Suprapubic skin (tissue), 4 donors: ENCODE data around the gene DNM3. TPM values are rescaled to one million over a fixed set of nuclear protein-coding genes. Genes with fewer than 3 reads are reported as not detected.

Experiments used
- DNase-seq, 2 donors: peaks; one replicate each; pipeline ENCODE4 v3.0.0-alpha.2; 2019; ENCODE audit warnings: low spot score in 2 of 2
- H3K27ac ChIP-seq: fragments of 200-600 bp; sonication (generic); one replicate; pipeline ENCODE4 v1.5.1; 2019
- H3K27me3 ChIP-seq: fragments of 200-600 bp; sonication (generic); one replicate; pipeline ENCODE4 v1.5.1; 2019
- H3K36me3 ChIP-seq: fragments of 200-600 bp; sonication (generic); one replicate; pipeline ENCODE4 v1.5.1; 2019
- H3K4me1 ChIP-seq: fragments of 200-600 bp; sonication (generic); one replicate; pipeline ENCODE4 v1.5.1; 2019
- H3K4me3 ChIP-seq: fragments of 200-600 bp; sonication (generic); one replicate; pipeline ENCODE4 v1.5.1; 2019; ENCODE audit warnings: mild to moderate bottlenecking
- H3K9me3 ChIP-seq: fragments of 200-600 bp; sonication (generic); one replicate; pipeline ENCODE4 v1.5.1; 2019
- EP300 ChIP-seq: sonication (generic); formaldehyde crosslinking; IDR thresholded peaks from one replicate; pipeline ENCODE4 v1.6.1; 2017; ENCODE audit warnings: antibody characterized with exemption
- POLR2A ChIP-seq, 2 donors: fragments of 450-650 bp; IDR thresholded peaks; one replicate each; pipeline ENCODE4 v1.6.1; 2017; ENCODE audit warnings: antibody characterized with exemption in 2 of 2, mild to moderate bottlenecking in 2 of 2, moderate library complexity in 2 of 2
- POLR2AphosphoS5 ChIP-seq, 3 donors: sonication (generic); formaldehyde crosslinking; IDR thresholded peaks; one replicate each; pipeline ENCODE4 v1.6.1; 2017; ENCODE audit warnings: antibody characterized with exemption in 3 of 3
- WGBS: methylation state at CpG from one replicate; pipeline ENCODE4 v1.1.5; 2018; 5-methylcytosine and 5-hydroxymethylcytosine counted together
- total RNA-seq, 4 donors: library from RNA; depleted of rRNA; stranded (reverse); fragments of >200 nt; gene quantifications; one replicate each; pipeline ENCODE4 v1.1.0, GENCODE V29; 2016
- TF ChIP-seq, protein P1 (sequence below), 2 donors: fragments of 200-600 bp in 1 of 2; fragments of 450-650 bp in 1 of 2; sonication (generic) in 1 of 2; IDR thresholded peaks; one replicate each; pipeline ENCODE4 v1.5.1; 2016 to 2019; ENCODE audit warnings: antibody characterized with exemption in 2 of 2, mild to moderate bottlenecking in 1 of 2, moderate library complexity in 1 of 2

The DNM3 gene
- total RNA-seq, 4 donors from 2014 or later = 1.6 to 11.7 (median 3.7) TPM

DNA sequence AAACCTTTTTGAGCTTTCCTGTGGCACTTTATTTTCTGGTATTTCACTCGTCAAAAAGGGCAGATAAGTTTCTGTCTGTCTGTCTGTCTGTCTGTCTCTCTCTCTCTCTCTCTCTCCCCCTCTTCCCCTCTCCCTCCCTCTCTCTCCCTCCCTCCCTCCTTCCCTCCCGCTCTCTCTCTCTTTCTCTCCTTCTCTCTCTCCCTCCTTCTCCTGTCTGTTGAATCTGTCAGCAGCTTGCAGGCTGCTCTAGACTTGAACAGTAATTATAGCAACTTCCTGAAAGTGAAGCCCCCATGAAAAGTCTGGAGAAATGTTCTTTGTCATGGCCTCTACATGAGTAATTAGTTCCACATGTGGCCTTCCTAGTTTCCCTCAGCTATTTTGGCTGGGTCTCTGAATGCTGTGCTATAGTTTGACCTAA is 303.9 kb downstream of the DNM3 start:
- peak overlapping the region; percentile 51 for H3K4me3 ChIP-seq
- peak overlapping the region; percentile 83 for H3K27ac ChIP-seq
- no peaks in the 10 kb centered on the region for H3K9me3 ChIP-seq
- TF ChIP-seq POLR2A (IDR thresholded peaks at IDR 0.05) (no peak), EP300 (no peak), POLR2AphosphoS5 (IDR thresholded peaks at IDR 0.05) (no peak)
- TF ChIP-seq, protein P1, sequence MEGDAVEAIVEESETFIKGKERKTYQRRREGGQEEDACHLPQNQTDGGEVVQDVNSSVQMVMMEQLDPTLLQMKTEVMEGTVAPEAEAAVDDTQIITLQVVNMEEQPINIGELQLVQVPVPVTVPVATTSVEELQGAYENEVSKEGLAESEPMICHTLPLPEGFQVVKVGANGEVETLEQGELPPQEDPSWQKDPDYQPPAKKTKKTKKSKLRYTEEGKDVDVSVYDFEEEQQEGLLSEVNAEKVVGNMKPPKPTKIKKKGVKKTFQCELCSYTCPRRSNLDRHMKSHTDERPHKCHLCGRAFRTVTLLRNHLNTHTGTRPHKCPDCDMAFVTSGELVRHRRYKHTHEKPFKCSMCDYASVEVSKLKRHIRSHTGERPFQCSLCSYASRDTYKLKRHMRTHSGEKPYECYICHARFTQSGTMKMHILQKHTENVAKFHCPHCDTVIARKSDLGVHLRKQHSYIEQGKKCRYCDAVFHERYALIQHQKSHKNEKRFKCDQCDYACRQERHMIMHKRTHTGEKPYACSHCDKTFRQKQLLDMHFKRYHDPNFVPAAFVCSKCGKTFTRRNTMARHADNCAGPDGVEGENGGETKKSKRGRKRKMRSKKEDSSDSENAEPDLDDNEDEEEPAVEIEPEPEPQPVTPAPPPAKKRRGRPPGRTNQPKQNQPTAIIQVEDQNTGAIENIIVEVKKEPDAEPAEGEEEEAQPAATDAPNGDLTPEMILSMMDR (IDR thresholded peaks at IDR 0.05) = no peak
- peaks cover 12% of the 10 kb centered on the region for H3K4me1 ChIP-seq
- no peaks in the 10 kb centered on the region for H3K27me3 ChIP-seq
- H3K36me3 ChIP-seq = no peaks in the 10 kb centered on the region
- no peak for DNase-seq
- WGBS = 54% methylated on average over 2 of the region's 2 CpGs

DNA sequence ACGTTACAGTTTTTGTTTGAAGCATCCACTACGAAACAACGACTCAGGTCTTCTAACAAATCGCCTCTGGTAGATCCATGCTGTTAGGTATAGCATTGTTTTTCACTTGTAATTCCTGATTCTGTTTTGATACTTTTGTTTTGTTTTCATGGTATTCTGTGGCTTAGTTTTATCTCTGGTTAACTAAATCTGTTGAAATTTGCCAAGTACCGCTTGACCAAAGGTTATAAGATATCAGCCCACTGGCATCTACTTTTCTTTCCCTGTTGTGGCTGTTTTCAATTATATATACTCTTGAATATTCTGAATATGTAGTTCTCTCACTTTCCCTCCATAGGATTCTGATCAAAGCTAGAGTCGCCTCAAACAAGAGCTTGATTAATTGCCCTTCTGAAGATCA is 304.4 kb downstream of the DNM3 start:
- Histone ChIP-seq H3K27me3 (no peaks in the 10 kb centered on the region), H3K36me3 (no peaks in the 10 kb centered on the region), H3K27ac (peak overlapping the region; percentile 83), H3K4me1 (peaks cover 12% of the 10 kb centered on the region), H3K4me3 (peak overlapping the region; percentile 51), H3K9me3 (no peaks in the 10 kb centered on the region)
- no peak for TF ChIP-seq POLR2AphosphoS5 (IDR thresholded peaks at IDR 0.05)
- no peak for TF ChIP-seq EP300
- TF ChIP-seq, protein P1 (IDR thresholded peaks at IDR 0.05) = no peak
- no peak for TF ChIP-seq POLR2A (IDR thresholded peaks at IDR 0.05)
- DNase-seq = no peak
- WGBS = 56% methylated on average over 6 of the region's 6 CpGs

DNA sequence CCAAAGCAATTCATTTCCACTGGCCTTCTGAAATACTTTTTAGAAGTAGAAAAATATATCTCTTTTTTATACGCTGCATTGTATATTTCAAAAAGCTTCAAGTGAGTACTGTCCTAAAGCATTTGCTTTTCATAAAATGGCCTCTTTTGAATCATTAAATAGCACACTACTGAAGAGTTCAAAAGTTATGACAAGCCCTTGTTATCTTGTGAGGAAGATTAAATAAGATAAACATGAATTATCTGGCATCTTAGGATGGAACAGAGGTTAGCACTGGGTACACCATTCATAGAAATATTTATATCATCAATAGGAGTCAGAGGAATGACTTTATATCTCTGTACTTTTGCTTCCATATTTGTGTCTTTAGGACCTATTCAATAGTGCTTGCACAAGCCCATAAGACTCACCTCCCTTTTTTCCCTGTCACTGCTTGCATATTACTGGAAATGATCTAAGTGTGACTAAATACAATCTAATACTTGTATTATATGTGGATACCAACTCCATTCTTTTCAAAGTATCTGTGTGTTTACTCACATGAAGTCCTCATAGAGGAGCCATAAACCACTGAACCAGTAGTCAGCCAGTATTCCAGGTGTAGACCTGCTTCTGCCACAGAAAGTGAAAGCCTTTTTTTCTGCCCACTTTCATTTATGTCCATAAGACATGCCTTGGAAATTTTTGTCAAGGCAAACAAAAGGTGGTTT is 305.0 kb downstream of the DNM3 start:
- WGBS = 97% methylated on average over 1 of the region's 1 CpG
- TF ChIP-seq POLR2AphosphoS5 (IDR thresholded peaks at IDR 0.05) (no peak), EP300 (no peak), POLR2A (IDR thresholded peaks at IDR 0.05) (no peak)
- TF ChIP-seq, protein P1 (IDR thresholded peaks at IDR 0.05) = no peak
- H3K36me3 ChIP-seq = no peaks in the 10 kb centered on the region

DNA sequence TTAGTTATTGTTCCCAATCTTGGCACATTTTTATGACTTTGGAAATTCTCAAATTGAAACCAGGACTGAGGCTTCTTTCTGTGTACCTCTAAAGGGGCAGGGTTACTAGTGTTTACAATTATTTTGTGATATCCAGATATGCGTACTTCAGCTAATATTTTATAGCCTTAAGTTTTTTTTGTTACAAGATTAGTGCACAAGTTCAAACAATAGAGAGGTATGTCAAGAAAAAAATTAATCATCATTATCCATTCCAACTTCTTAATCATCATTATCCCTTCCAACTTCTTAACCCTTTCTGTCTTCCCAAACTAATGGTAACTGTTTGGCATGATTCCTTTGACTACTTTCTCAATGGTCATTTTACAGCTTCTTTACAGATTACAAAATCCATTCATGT is 306.2 kb downstream of the DNM3 start:
- Histone ChIP-seq H3K27me3 (no peaks in the 10 kb centered on the region), H3K27ac (no peak overlapping the region), H3K9me3 (no peaks in the 10 kb centered on the region), H3K4me1 (peaks cover 12% of the 10 kb centered on the region), H3K4me3 (no peak overlapping the region), H3K36me3 (no peaks in the 10 kb centered on the region)
- DNase-seq = no peak
- WGBS = 35% methylated on average over 1 of the region's 1 CpG
- TF ChIP-seq POLR2A (IDR thresholded peaks at IDR 0.05) = no peak
- no peak for TF ChIP-seq EP300
- TF ChIP-seq, protein P1 (IDR thresholded peaks at IDR 0.05) = no peak
- no peak for TF ChIP-seq POLR2AphosphoS5 (IDR thresholded peaks at IDR 0.05)

More for the DNA sequence above, 305.0 kb downstream of the DNM3 start:
- H3K27me3 ChIP-seq = no peaks in the 10 kb centered on the region
- DNase-seq = no peak
- H3K4me1 ChIP-seq = peaks cover 12% of the 10 kb centered on the region
- no peak overlapping the region for H3K4me3 ChIP-seq
- H3K27ac ChIP-seq = peak overlapping the region; percentile 83
- no peaks in the 10 kb centered on the region for H3K9me3 ChIP-seq

DNA sequence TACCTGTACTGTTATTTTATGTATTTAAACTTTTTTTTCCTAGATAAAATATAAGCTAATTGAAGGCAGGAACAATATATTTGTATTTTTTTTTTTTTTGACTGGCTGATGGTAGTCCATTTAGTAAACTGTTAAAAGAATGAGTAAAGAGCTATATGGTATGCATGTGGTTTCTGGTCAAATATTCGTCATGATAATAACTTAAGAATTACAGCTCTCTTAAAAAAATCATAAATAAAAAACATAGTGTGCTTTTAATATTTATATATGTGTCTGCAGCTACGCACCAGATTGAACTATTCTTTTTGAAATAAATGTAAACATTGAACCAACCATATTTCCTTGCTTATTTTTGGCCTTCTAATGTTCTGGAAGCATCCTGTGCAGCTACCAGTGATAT is 306.9 kb downstream of the DNM3 start:
- TF ChIP-seq, protein P1 (IDR thresholded peaks at IDR 0.05) = no peak
- no peak for TF ChIP-seq EP300
- no peak for TF ChIP-seq POLR2A (IDR thresholded peaks at IDR 0.05)
- TF ChIP-seq POLR2AphosphoS5 (IDR thresholded peaks at IDR 0.05) = no peak
- no peak overlapping the region for H3K27ac ChIP-seq

More for the DNA sequence above, 306.9 kb downstream of the DNM3 start:
- Histone ChIP-seq H3K36me3 (no peaks in the 10 kb centered on the region), H3K27me3 (no peaks in the 10 kb centered on the region), H3K9me3 (no peaks in the 10 kb centered on the region), H3K4me3 (no peak overlapping the region), H3K4me1 (peaks cover 12% of the 10 kb centered on the region)
- DNase-seq = no peak
- WGBS = 86% methylated on average over 2 of the region's 2 CpGs
